ENCODE results near the gene KLHDC8A. TPM values are rescaled to one million over a fixed set of nuclear protein-coding genes. Genes with fewer than 3 reads are reported as not detected.

Gene KLHDC8A
- total and polyA plus RNA-seq, 2 of the 13 experiments (the other 11 are each of a cell fraction or from before 2014, with no cell fraction given) = not detected

- 0 out of 2 replicates have a peak, but pooled peaks have one; percentile 36 for TF ChIP-seq HNRNPL (IDR thresholded peaks at IDR 0.05; ENCODE audit: low read depth, low read length)
- no peak for TF ChIP-seq SRSF4 (IDR thresholded peaks at IDR 0.05; ENCODE audit: low read depth, low read length, poor library complexity, severe bottlenecking)
- no peak for TF ChIP-seq ARNT (IDR thresholded peaks at IDR 0.05)
- TF ChIP-seq ZNF18 (CRISPR knock-in tag; IDR thresholded peaks at IDR 0.05; ENCODE audit: insufficient replicate concordance) = no peak
- no peak for TF ChIP-seq MXD3 (CRISPR knock-in tag; IDR thresholded peaks at IDR 0.05)
- no peak for TF ChIP-seq WIZ (CRISPR knock-in tag; IDR thresholded peaks at IDR 0.05)
- no peak for TF ChIP-seq TBL1XR1 (IDR thresholded peaks at IDR 0.05; ENCODE audit: borderline replicate concordance, low read length, partially characterized antibody)
- TF ChIP-seq ZNF232 (CRISPR knock-in tag; IDR thresholded peaks at IDR 0.05; ENCODE audit: borderline replicate concordance) = no peak
- no peak for TF ChIP-seq ZNF329 (CRISPR knock-in tag; IDR thresholded peaks at IDR 0.05; ENCODE audit: low read depth)
- 0 out of 2 replicates have a peak, but pooled peaks have one; percentile 16 for TF ChIP-seq CHD4 (IDR thresholded peaks at IDR 0.05; ENCODE audit: borderline replicate concordance, low read length)
- peak; percentile 97 for TF ChIP-seq UBTF (CRISPR knock-in tag; IDR thresholded peaks at IDR 0.05)
- no peak for TF ChIP-seq HMGXB3 (CRISPR knock-in tag; IDR thresholded peaks at IDR 0.05; ENCODE audit: borderline replicate concordance)
- TF ChIP-seq ZNF563 (CRISPR knock-in tag; IDR thresholded peaks at IDR 0.05) = peak; percentile 69; the same call in 1 of the 2 replicates
- no peak for TF ChIP-seq SCMH1 (CRISPR knock-in tag; IDR thresholded peaks at IDR 0.05; ENCODE audit: borderline replicate concordance)
- peak; percentile 79 for TF ChIP-seq ARID5B (CRISPR knock-in tag; IDR thresholded peaks at IDR 0.05)
- no peak for TF ChIP-seq ZNF496 (CRISPR knock-in tag; IDR thresholded peaks at IDR 0.05; ENCODE audit: insufficient replicate concordance)
These were observed 55.4 kb downstream of the KLHDC8A start (continued) for GRCh38 chr1:205301205-205301821.

Measured in HepG2 (cell line).